GM18868 (cell line): Measurements from ENCODE around the gene ASB6.

Experiments used
- ATAC-seq: cut with Tn5 transposase; IDR thresholded peaks from one replicate; pipeline ENCODE4 v1.9.1; 2021; ENCODE audit warnings: mild to moderate bottlenecking, moderate library complexity; ENCODE audit not compliant: unreplicated experiment

Gene ASB6

DNA sequence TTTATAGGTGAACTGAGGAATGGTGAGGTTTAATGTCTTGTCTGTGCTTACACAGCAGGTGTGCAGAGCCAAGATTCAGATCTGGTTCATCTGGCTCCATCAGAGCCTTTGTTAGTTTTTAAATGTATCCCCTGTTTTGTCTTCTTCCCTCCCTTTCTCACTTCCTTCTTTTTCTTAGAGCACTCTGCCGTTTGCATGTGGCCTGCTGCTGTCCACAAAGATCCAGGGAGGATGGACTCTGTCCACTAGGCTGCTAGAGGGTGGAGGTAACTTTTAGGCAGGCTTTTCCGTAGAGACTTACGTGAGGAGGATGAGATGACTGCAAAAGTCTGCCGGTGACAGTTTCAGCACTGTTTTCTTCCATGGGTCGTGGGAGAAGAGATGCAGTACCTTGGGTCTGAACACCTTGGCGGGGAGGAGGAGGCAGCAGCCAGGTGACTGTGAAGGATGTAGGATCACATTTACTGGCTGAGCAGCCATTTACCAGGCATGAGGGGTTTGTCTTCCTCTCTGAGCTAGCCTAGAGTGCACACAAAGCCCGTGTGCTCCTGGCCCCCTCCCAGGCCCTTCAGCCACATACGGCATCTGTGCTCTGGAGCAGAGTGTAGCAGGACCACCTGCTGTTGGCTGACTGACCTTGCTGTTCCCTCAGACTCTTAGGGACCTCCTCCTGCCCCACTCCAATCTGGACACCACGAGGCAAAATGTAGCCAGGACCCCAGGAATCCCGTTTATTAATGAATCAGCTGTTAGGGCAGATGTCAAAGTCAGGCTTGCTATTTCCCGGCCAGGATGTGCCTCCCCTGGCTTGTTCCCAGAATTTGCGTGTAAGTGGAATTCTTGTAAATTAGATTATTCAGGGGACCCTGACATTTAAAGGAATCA lies 14.2 kb downstream of the ASB6 start:
- no peak for ATAC-seq

GRCh38 chr9:129626625-129627284 lies 15.2 kb downstream of the ASB6 start:
- peak; percentile 22 for ATAC-seq

GRCh38 chr9:129626079-129626624 lies 15.8 kb downstream of the ASB6 start, which contains the start of gene NTMT1:
TSS of gene NTMT1 (plus strand) at chr9:129626163. CDS start at chr9:129632704, 6,541 bp downstream.
- ATAC-seq = peak; percentile 69

DNA sequence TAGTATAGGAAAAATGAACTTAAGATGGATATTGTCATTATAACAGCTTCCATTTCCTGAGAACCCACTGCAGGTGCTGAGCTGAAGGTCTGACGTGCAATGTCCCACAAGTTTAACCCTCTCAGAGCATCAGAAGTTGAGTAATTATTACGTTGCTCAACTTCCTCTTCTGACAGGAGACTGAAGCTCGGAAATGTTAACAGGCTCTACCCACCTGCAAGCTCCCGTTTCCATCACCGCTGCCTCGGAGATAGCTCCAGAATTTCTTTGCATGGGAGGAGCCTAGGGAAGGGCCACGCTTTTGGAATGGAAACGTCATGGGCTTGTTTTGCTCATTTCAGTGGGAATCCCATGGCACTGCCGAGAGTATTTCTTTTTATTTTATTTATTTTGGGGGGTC lies 17.0 kb downstream of the ASB6 start:
- no peak for ATAC-seq

DNA sequence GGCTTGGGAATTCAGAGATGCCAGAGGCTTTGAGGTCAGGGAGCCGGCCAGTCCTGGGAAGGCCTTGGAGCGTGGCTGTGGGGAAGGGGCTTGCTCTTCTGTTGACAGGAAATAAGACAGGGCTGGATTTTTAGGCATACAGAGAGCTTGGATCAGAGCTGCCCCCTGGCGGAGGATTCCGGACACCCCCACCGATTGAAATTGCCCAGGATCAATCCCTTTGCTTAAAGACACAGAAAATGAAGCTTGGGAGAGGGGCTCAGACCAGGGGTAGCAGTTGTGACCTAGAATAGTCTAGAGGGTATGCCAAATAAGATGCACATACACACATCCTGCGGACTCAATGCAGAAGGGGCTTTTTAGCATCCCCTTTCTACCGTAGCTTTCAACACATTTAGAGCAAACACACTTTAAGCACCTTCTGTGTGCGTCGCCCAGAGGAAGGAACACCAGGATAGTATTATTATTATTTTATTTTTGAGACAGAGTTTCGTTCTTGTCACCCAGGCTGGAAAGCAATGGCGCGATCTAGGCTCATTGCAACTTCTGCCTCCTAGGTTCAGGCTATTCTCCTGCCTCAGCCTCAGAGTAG lies 17.7 kb downstream of the ASB6 start:
- no peak for ATAC-seq

DNA sequence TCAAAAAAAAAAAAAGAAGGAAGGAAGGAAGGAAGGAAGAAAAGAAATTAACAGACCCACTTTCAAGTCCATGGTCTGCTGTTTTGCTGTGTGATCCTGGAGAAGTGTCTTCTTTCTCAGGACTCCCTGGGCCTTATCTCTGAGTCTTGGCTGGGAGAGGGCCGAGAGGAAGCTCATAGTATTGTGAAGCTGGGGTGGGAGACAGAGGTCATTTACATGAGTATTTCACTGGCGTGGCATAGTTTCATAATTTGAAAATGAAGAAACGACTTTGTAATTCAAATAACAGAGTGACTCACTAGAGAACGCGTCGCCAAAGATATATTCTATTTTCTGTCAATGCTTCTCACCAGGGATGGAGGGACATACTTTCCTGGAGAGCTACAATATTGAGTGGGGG lies 18.6 kb downstream of the ASB6 start:
- ATAC-seq = no peak

DNA sequence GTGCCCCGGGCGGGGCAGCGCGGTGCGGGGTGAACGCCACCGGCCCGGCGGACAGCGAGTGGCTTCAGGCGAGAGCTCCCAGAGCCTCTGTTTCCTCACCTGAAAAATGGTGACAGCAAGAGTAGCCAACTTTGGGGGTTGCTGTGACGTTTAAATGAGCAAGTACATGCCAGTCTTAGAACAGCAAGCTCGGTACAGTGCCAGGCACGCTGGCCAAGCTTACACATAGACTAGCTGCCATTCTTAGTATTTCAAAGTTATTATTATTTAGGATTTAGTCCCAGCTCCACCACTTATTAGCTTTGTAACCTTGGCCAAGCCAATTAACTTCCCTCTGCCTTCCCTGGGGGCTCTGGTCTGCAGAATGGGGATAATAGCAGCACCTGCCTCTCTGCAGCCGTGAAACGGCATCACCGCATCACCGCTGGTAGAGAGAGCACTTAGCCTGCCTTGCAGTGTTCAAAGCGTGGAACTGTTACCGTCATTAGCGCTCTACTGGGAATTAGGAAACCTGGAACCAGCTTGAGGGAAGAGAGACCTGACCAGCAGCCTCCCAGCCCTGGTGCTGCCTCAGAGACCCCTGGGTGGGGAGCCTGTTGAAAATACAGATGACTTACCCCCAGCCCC lies 21.2 kb downstream of the ASB6 start, which contains the start of gene C9orf50:
Gene C9orf50, minus strand, starts transcription at position 433 of the 627 bp plus-strand sequence. CDS start 527 bp downstream, outside the sequence.
- ATAC-seq = no peak

DNA sequence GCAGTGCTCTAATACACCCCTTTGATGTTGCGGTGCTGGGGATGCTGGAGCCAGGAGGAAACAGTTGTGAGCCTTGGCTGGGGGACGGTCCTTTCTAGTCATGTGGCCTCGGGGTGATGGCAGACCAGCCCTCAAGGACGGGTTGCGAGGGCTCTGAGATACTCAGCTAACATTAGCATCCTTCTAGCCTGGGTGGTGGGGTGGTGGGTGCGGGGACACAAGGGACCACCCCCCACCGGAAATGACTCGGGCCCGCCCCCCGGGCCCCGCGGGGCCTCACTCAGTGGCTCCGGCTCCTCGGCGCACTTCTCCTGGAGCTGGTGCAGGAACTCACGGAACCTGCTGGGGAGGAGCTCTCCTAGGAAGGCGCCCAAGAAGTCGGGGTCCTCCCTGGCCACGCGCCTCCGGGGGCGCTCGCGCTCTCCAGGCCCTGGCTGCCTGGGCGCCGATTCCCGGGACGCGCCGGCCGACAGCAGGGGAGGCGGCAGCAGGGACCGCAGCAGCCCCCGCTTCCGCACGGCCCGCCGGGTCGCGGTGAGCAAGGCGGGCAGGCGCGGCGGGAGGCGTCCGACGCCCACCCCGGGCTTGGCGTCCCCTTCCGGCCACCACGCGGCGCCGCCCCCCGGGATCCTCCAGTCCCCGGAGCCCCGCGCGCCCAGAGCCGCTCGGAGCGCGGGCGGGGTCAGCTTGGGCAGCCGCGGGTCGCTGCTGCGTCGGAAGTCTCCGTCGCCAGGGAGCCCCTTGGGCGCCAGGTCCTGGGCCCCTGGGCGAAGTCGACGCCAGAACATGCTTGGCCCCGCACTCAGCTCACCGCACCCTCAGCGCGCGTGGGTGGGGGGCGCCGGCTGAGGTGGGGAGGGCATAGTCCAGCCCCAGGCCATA lies 21.9 kb downstream of the ASB6 start:
- no peak for ATAC-seq

- ATAC-seq = no peak
Observed at GRCh38 chr9:129617167-129617566, 24.8 kb downstream of the ASB6 start.

DNA sequence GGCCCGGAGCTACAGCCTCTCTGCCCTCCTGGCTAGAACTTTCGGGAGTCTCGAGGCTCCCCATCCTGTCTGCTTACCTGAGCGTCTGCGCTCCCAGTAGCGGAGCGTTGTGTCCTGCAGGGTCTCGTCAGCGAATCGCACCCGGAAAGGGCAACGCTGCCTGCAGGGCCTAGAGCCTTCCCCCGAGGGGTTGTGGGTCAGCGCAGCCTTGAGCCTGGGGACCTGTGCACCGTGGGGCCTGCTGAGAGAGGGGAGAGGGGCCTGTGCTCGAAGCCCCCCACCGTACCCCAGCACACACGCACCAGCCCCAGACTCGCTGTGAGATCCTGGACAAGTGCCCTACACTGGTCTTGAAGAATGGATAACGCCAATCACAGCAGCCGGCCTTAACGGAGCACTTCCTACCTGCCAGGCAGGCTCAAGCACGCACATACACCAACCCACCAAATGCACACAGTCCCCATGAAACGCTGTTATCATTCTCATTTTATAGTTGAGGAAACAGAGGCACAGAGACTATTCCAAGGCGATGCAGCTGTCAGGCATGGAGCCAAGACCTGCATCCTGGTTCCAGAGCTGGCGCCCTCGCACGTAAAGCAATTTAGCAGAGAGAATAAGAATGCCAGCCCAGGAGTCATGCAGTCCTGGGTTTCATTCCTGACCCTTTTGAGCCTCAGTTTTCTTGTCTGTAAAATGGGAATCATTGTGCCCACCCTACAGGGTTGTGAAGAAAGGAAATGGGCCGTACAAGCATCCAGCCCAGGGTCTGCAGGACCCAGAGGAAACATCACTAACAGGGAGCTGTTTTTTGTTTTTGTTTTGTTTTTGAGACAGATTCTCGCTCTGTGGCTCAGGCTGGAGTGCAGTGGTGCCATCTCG lies 26.3 kb downstream of the ASB6 start:
- no peak for ATAC-seq

DNA sequence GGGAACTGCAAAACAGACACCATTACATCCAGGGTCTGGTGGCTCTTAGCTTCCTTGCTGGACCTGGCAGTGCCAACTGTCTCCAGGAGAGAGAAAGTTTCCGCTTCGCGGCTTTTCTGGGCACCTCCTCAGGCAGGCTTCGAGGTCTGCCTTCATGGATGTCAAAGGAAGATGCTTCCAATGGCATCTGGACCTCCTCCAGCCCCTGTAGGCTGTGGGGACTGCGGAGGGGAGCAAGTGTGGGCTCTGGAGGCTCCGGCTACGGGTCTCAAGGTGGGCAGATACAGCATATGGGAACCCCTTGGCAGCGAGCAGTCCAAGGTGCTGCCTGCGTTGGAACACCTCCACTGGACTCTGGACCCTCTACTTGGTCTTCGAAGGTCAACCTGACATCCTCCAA lies 27.0 kb downstream of the ASB6 start:
- no peak for ATAC-seq

DNA sequence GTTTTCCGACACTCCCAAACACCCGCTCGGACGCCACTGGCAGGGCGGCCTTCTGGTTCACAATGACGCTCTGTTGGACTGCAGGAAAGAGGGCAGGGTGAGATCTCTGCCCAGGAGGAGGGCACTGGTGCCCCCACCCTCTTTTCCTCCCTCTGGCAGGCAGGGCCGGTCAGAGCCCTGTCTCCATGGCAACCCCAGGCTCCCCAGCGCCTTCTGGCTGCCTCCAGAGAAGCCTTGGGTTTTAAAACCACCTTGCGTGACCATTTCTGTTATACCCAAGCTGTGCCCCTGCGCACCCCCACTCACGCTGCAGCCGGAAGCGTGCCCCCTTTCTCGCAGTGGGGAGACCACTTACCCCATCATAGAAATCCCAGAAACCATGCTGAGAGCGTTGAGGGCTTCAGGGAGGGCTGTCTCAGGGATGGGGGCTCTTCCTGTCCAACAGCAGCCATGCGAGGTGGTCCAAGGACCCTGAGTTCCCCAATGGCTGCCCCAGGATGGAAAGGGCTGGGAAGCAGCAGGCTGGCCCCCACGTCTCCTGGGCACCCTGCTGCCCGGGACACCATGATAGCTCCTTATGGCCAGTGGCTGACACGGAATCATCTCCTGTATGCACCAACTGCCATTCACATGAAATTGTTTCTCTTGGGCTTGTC lies 28.3 kb downstream of the ASB6 start:
- ATAC-seq = no peak

DNA sequence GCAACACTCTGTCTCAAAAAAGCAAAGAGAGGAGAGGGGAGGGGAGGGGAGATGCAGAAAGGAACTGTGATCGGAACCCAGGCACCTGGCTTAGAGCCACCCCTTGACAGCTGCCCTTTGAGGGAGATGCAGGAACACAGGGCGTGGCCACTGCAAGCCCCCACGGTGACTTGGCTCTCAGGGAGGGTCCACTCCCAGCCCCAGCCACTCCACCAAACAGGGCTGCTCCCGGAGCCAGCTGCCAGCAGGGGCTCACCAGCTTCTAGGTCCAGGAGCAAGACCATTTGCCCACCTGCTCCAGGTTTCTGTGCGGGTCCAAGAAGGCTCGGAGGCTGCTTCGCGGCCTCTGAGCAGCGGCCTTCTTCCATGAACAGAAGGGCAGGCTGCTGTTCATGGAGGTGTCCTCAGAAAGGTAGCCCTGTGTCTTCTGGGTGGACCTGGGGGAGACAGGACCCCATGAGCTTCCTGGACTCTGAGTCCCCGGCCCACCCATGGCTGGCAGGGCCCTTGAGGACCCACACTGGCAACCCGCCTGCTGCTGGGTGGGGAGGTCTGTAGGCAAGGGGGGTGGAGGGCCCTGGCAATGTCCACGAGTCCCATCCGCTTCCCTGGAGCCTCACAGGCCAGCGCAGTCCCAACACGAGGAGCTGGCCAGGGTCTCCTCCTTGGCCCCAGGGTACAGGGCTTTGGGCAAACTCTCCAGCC lies 29.0 kb downstream of the ASB6 start:
- no peak for ATAC-seq

- no peak for ATAC-seq
Observed at GRCh38 chr9:129612123-129612522, 29.8 kb downstream of the ASB6 start.

DNA sequence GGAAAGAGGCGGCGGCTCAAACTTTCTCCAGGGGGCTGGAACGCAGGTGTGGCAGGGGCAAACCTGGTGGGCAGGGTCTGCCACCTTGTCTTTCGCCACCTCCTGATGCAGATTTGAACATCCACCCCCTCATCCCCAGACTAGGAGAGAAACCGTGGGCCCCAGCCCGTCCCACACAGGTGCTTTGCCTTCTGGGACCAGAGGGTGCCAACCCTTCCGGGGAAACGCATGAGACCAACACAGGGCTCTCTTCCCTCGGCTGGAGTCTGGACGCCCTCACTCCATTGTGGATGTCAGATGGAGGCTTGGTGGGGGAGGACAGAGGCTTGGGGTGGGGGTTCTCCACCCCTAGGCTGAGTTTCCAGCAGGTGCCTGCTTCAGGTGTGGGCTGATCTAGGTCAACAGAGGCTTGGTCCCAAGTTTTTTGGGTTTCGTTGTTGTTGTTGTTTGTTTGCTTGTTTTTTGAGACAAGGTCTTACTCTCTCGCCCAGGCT lies 30.6 kb downstream of the ASB6 start:
- no peak for ATAC-seq

DNA sequence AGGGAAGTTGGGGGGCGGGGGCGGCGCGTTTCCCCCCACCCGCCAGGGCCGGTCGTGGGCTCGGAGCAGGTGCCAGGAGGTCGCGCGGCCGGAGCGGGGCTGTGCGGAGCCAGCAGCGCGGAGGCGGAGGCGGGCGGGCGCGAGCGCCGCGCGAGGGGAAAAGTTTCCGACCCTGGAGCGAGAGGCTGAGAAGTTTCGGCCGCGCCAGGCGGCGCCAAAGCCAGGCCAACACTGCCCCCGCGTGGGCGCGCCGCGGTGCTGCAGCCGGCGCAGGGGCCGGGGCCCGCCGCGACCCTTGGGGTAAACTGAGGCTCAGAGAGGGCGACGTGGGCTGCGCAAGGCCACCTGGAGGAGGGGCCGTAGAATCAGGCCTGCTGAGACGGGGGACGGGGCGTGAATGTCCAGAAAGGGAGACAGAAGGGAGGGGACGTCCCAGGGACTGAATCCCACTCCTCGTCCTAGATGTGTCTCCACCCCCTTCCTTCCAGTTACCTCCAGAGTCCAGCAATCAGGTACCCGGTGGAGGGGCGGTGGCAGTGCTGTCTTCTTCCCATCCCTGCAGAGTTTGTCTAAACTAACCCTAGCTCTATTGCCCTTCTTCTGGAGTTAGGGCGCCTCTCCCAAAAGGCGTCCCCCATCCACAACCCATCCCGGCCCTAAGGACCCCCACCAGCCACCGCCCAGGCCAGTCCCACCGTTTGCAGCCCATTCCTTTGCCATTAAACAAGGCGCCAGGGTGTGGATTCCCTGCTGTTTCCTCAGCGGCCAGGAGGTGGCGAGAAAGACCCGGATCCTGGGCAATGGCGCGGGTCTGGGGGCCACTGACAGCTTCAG lies 31.3 kb downstream of the ASB6 start:
- no peak for ATAC-seq

DNA sequence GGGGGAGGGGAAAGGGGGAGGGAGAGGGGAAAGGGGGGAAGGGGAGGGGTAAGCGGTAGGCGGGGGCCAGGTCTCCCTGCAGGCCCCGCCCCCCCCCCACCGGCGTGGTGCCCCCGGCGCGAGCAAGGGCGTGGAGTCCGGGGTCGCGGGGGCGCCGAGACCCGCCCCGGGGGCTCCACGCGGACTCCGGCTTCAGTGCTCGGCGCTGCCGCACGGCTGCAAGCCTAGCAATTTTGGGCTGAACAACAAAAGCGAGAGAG lies 31.8 kb downstream of the ASB6 start:
- ATAC-seq = no peak
